Heart left ventricle (tissue), 16 donors: ENCODE data around the gene MATN1. TPM values are rescaled to one million over a fixed set of nuclear protein-coding genes. Genes with fewer than 3 reads are reported as not detected.

Experiments used
- ATAC-seq, 4 donors: fragments of 200-7000 bp; cut with Tn5 transposase; one replicate each; pipeline ENCODE4 v1.9.1; 2020 to 2022; ENCODE audit warnings: moderate library complexity in 4 of 4, mild to moderate bottlenecking in 3 of 4, moderate number of reproducible peaks in 1 of 4
- DNase-seq, 5 donors: peaks; one replicate each; pipeline ENCODE4 v3.0.0-alpha.2; 2020
- H3K27ac ChIP-seq, 12 donors: fragments of 200-600 bp; sonication (generic) in 4 of 12; one replicate each; pipeline versions ENCODE4 v1.5.0 to v1.8.0; 2016 to 2022; ENCODE audit warnings: mild to moderate bottlenecking in 2 of 12
- H3K27me3 ChIP-seq, 9 donors: fragments of 200-600 bp; sonication (generic) in 2 of 9; one replicate each; pipeline versions ENCODE4 v1.5.1 to v1.8.0; 2016 to 2022; ENCODE audit warnings: mild to moderate bottlenecking in 3 of 9
- H3K36me3 ChIP-seq, 9 donors: fragments of 200-600 bp; sonication (generic) in 2 of 9; one replicate each; pipeline versions ENCODE4 v1.5.0 to v1.8.0; 2018 to 2022; ENCODE audit warnings: mild to moderate bottlenecking in 2 of 9
- H3K4me1 ChIP-seq, 12 donors: fragments of 200-600 bp; sonication (generic) in 4 of 12; one replicate each; pipeline versions ENCODE4 v1.5.0 to v1.8.0; 2016 to 2022; ENCODE audit warnings: mild to moderate bottlenecking in 3 of 12
- H3K4me3 ChIP-seq, 12 donors: fragments of 200-600 bp; sonication (generic) in 4 of 12; one replicate each; pipeline versions ENCODE4 v1.5.0 to v1.8.0; 2017 to 2022; ENCODE audit warnings: mild to moderate bottlenecking in 9 of 12, moderate library complexity in 4 of 12
- H3K9me3 ChIP-seq, 12 donors: fragments of 200-600 bp; sonication (generic) in 4 of 12; one replicate each; pipeline versions ENCODE4 v1.5.0 to v1.8.0; 2016 to 2022; ENCODE audit warnings: mild to moderate bottlenecking in 1 of 12
- POLR2A ChIP-seq, 2 donors: fragments of 450-650 bp; IDR thresholded peaks; one replicate each; pipeline ENCODE4 v1.6.1; 2017; ENCODE audit warnings: antibody characterized with exemption in 2 of 2, mild to moderate bottlenecking in 2 of 2, moderate library complexity in 2 of 2
- WGBS, 4 donors: extraction: QIAGEN DNeasy Blood & Tissue Kit in 2 of 4; methylation state at CpG; one replicate each; pipeline versions ENCODE4 v1.1.5 to v1.1.7; 2013 to 2018; 5-methylcytosine and 5-hydroxymethylcytosine counted together
- intact Hi-C, 10 donors: fragments of 100-400 bp; cut with DNase I; formaldehyde crosslinking; loops; one replicate each; pipeline versions ENCODE4 v1.11.1 to v1.14.2; 2022
- polyA plus RNA-seq, 2 donors: library from polyadenylated mRNA; stranded (reverse); fragments of 200-250 nt; gene quantifications; one replicate each; pipeline ENCODE4 v1.2.3, GENCODE V29; 2013
- total RNA-seq, 9 donors: library from RNA; depleted of rRNA in 2 of 9; stranded (reverse); fragments of >200 nt in 2 of 9; fragmentation: NEBNext Ultra II Directional in 3 of 9; extraction: Animal tissue kit (Norgen Biotek cat#: 25700) in 3 of 9; gene quantifications; one replicate each; pipeline versions ENCODE4 v1.1.0 to v1.2.4, GENCODE V29; 2016 to 2023
- TF ChIP-seq, protein P1 (sequence below), 12 donors: fragments of 200-600 bp; sonication (generic) in 4 of 12; IDR thresholded peaks; one replicate each; pipeline versions ENCODE4 v1.5.0 to v1.8.0; 2018 to 2022; ENCODE audit warnings: antibody characterized with exemption in 12 of 12, mild to moderate bottlenecking in 5 of 12
- donor health status: ischemic (EF 13 %, LVEDD 7.1; RV severe dilation, severe dysfunction).
- donor health status: healthy with polysubstance abuse.
- donor health status: DM: no; HTN: yes; CAD: no.
- donor health status: DM: no; HTN: no; CAD: no.
- donor health status: ischemic (EF 25% LVEDD 6.9; RV normal size, moderate dysfunction).
- donor health status: ischemic (EF 25% LVEDD 5.7; RV mildly dilated, moderate dysfunction).
- donor health status: healthy.
- donor health status: DM: yes; HTN: yes; CAD: no.
- donor health status: ischemic (EF 35%, LVEDD 5.7; RV mildly dilated, moderate dysfunction).
- donor health status: nonischemic (EF 11% LVEDD 7.7; RV severe dilation, severe dysfunction).
- donor health status: DM: yes; HTN: yes; CAD: no.
- donor health status: PGD.
- donor health status: ischemic (EF 29% LVEDD 5.4; RV normal size, mild dysfunction).
- donor health status: nonischemic (EF 23%, LVEDD 6.1; RV moderate dilation, normal function).

MATN1 gene
- total and polyA plus RNA-seq, 11 donors = 0.67 TPM; not detected in 10

DNA sequence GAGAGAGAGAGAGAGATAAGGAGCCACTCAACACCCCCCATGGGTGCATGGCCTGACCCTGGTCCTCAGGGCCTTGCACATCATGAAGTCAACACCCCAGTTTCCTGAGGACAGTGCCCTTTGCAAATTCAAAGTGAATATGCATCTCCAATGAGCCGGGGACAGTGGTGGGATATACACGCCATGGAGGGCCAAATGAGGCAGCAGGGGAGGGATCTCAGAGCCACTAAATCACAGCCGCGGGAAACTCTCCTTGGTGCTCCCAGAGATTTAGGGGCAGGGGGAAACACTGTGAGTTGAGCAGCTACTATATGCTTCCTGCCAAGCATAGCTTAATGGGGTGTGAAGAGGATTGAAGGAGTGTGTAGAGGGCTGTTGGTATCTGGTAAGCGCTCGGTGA, 35.5 kb downstream of the MATN1 start:
- no peak for TF ChIP-seq POLR2A (IDR thresholded peaks at IDR 0.05)
- TF ChIP-seq, protein P1, sequence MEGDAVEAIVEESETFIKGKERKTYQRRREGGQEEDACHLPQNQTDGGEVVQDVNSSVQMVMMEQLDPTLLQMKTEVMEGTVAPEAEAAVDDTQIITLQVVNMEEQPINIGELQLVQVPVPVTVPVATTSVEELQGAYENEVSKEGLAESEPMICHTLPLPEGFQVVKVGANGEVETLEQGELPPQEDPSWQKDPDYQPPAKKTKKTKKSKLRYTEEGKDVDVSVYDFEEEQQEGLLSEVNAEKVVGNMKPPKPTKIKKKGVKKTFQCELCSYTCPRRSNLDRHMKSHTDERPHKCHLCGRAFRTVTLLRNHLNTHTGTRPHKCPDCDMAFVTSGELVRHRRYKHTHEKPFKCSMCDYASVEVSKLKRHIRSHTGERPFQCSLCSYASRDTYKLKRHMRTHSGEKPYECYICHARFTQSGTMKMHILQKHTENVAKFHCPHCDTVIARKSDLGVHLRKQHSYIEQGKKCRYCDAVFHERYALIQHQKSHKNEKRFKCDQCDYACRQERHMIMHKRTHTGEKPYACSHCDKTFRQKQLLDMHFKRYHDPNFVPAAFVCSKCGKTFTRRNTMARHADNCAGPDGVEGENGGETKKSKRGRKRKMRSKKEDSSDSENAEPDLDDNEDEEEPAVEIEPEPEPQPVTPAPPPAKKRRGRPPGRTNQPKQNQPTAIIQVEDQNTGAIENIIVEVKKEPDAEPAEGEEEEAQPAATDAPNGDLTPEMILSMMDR (IDR thresholded peaks at IDR 0.05) = no peak
- peaks cover 10 to 60% (median 19%) of the 10 kb centered on the region in 9 donors for H3K27me3 ChIP-seq
- H3K4me1 ChIP-seq = peaks cover 0 to 11% (median 0%) of the 10 kb centered on the region in 12 donors
- DNase-seq = peak in 1 of 5 donors; percentile 3
- no peak overlapping the region for H3K4me3 ChIP-seq
- no peak for ATAC-seq
- intact Hi-C loops = no loop called here
- H3K9me3 ChIP-seq = no peaks in the 10 kb centered on the region
- H3K36me3 ChIP-seq = no peaks in the 10 kb centered on the region
- no peak overlapping the region for H3K27ac ChIP-seq
- 86 to 95% (median 90%) methylated on average over 6 of the region's 6 CpGs for WGBS, 4 donors

DNA sequence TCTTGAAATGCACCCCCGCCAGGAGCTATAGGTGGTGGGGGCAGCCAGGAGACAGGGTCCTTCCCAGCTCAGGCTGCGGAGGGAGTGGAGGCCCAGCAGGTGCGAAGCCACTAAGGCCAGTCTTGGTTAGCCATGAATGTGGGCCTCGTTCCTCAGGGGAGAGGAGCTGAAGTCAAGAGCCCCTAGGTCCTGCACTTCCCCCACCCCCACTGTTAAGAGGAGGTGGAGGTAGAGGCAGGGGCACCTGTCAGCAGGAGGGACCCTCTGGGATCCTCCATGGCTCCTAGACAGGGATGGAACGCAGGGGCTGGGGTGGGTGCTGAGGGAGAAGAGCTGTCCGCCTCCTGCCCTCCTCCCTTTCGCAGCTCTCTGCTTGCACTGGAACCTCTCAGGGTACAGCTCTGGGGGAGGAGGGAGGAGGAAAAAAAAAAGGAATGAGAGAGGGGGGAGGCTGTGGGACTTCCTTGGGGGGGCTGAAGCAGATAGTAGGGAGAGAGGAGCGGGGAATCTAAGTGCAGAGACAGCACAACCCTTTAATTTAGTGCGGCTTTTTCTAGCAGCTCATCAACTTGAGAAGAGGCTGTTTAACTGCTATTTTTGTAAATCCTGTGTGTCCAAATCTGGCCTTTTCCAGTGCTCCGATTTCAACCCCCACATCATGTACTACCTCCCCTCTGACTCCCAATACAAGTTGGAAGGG, 37.0 kb downstream of the MATN1 start:
- Histone ChIP-seq H3K4me3 (no peak overlapping the region), H3K27me3 (peaks cover 10 to 64% (median 19%) of the 10 kb centered on the region in 9 donors), H3K36me3 (no peaks in the 10 kb centered on the region), H3K27ac (peak overlapping the region in 1 of 12 donors; percentile 17), H3K4me1 (peaks cover 0 to 15% (median 0%) of the 10 kb centered on the region in 12 donors), H3K9me3 (no peaks in the 10 kb centered on the region)
- intact Hi-C loops = no loop called here
- DNase-seq = peak in 1 of 5 donors; percentile 20
- TF ChIP-seq, protein P1 (IDR thresholded peaks at IDR 0.05) = no peak
- TF ChIP-seq POLR2A (IDR thresholded peaks at IDR 0.05) = no peak
- 41 to 63% (median 58%) methylated on average over 7 to 10 of the region's 10 CpGs for WGBS, 4 donors
- ATAC-seq = no peak

DNA sequence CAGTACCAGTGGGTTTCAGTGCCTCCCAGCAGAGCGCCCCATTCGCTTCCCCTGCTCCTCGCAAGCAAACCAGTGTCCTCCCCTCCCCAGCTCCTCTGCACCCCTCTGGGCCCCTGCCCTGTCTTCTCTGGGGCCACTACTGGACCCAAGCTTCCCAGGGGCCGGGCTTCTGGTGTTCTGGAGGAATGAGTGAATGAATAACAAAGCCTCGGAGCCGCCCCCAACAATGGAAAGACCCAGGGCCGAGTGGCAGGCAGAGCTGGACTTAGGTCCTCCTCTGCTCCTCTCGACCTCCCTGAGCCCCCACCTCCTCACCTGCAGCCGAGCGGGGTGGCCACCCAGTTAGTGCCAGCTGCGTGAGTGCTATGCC, 37.6 kb downstream of the MATN1 start:
- peaks cover 10 to 62% (median 19%) of the 10 kb centered on the region in 9 donors for H3K27me3 ChIP-seq
- TF ChIP-seq POLR2A (IDR thresholded peaks at IDR 0.05) = no peak
- TF ChIP-seq, protein P1 (IDR thresholded peaks at IDR 0.05) = no peak
- H3K4me1 ChIP-seq = peaks cover 0 to 15% (median 0%) of the 10 kb centered on the region in 12 donors
- H3K9me3 ChIP-seq = no peaks in the 10 kb centered on the region
- DNase-seq (peak in 1 of 5 donors; percentile 15), ATAC-seq (no peak)
- H3K27ac ChIP-seq = peak overlapping the region in 1 of 12 donors; percentile 17
- H3K36me3 ChIP-seq = no peaks in the 10 kb centered on the region
- intact Hi-C loops = no loop called here
- no peak overlapping the region for H3K4me3 ChIP-seq
- 17 to 42% (median 26%) methylated on average over 11 of the region's 11 CpGs for whole genome bisulfite sequencing, 4 donors

DNA sequence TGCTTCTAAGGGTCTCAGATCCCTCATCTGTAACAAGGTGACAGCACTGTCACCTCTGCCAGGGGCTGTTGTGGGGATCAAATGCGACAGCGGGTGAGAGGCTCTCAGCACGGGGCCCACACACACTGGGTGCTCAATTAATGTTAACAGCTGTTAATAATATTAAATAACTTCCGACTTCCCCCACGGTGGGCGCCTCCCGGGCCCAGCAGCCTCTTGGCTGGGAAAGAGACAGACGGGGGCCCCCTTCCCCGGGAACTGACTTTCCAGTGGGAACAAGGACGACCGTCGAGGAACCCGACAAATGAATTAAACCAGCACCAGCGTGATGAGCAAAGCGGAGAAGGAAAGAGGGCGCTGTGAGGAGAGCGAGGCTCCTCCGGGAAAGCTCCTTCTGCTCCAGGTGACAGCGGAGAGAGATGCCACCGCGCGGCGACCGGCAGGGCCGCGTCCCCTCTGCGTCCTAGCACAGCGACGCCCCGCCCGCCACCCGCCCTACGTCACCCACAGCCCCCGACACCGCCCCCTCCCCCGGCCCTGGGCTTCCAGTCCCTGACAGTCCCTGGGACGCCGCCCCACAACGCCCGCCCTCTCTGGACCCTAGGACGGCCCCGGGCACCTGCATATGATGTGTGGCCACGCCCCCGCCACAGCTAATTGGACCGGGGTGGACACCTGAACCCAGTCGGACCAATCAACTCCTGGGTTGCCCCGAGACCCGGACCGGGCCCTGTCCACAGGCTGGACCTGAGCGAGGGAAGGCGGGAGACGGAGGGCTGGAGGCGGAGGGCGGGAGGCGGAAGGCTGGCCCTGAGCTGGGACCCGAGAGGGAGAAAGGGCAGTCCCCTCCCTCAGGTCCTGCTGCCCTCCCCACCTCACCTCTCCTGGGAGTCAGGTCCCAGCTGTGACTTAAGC, 38.2 kb downstream of the MATN1 start:
- peak overlapping the region in 1 of 12 donors; percentile 17 for H3K27ac ChIP-seq
- WGBS, 4 donors = 4 to 11% (median 5%) methylated on average over 21 to 56 of the region's 56 CpGs
- H3K9me3 ChIP-seq = no peaks in the 10 kb centered on the region
- intact Hi-C loops = loop anchor here in 1 of 10 donors (5.0 kb wide), 1 partner anchor 163 kb away; no protein-coding TSS in a partner anchor
- TF ChIP-seq, protein P1 (IDR thresholded peaks at IDR 0.05) = peak in 3 of 12 donors; percentile 9 to 21 (median 13)
- TF ChIP-seq POLR2A (IDR thresholded peaks at IDR 0.05) = no peak
- no peaks in the 10 kb centered on the region for H3K36me3 ChIP-seq
- H3K4me3 ChIP-seq = peak overlapping the region in 3 of 12 donors; percentile 20 to 23 (median 22)
- H3K27me3 ChIP-seq = peaks cover 10 to 62% (median 19%) of the 10 kb centered on the region in 9 donors
- DNase-seq = peak in 4 of 5 donors; percentile 32 to 64 (median 60)
- ATAC-seq = peak in 3 of 4 donors; percentile 58 to 87 (median 68)
- H3K4me1 ChIP-seq = peaks cover 0 to 15% (median 0%) of the 10 kb centered on the region in 12 donors
